Astrocyte of the cerebellum (primary cell): ENCODE measurements around the gene DNAJB7.
A peak's percentile ranks its signal among the peaks of the same experiment; 100 is the strongest.

ENCODE experiments used
- DNase-seq: peaks from one replicate; pipeline ENCODE4 v3.0.0-alpha.2; 2011; ENCODE audit warnings: low read depth
- H3K4me3 ChIP-seq: 2 replicates; pipeline ENCODE4 v1.5.1; 2011; ENCODE audit warnings: mild to moderate bottlenecking, low read depth, low read length, moderate library complexity
- CTCF ChIP-seq: IDR thresholded peaks from 2 replicates; pipeline ENCODE4 v1.5.1; 2012; ENCODE audit warnings: low read length, low read depth, moderate library complexity, mild to moderate bottlenecking; ENCODE audit errors: missing control alignments
- in situ Hi-C: cut with HindIII; loops from 2 replicates; pipeline ENCODE4 v1.10.0; 2017; ENCODE audit warnings: low sequenced_read_pairs

The DNAJB7 gene

GRCh38 chr22:40867109-40867508 is 5.2 kb upstream of the DNAJB7 start:
- in situ Hi-C loops: no loop called here
- no peak overlapping the region for H3K4me3 ChIP-seq
- DNase-seq: no peak
- no peak for TF ChIP-seq CTCF

- H3K4me3 ChIP-seq: no peak overlapping the region
- no peak for DNase-seq
- in situ Hi-C loops: no loop called here
- TF ChIP-seq CTCF: no peak
These were observed 624 bp upstream of the DNAJB7 start for GRCh38 chr22:40862537-40862936.

GRCh38 chr22:40857309-40857855 is 4.5 kb downstream of the DNAJB7 start:
- in situ Hi-C loops: no loop called here
- no peak for DNase-seq
- no peak for TF ChIP-seq CTCF
- peak overlapping the region; percentile 97 for H3K4me3 ChIP-seq

- in situ Hi-C loops: no loop called here
- H3K4me3 ChIP-seq: peak within 1 kb of the TSS; percentile 97
- DNase-seq: peak; percentile 92
- TF ChIP-seq CTCF: peak; percentile 25
These were observed 5.2 kb downstream of the DNAJB7 start, which contains the start of the genes ST13 and XPNPEP3 for GRCh38 chr22:40856513-40857308. TSS of gene ST13 (minus strand) at chr22:40856639. CDS start at chr22:40856540, 99 bp downstream. TSS of gene XPNPEP3 (plus strand) at chr22:40857148. CDS start at chr22:40857182, 34 bp downstream.

- peak overlapping the region; percentile 97 for H3K4me3 ChIP-seq
- in situ Hi-C loops: no loop called here
- no peak for DNase-seq
- no peak for TF ChIP-seq CTCF
These were observed 5.9 kb downstream of the DNAJB7 start for GRCh38 chr22:40855979-40856512.

GRCh38 chr22:40855071-40855978 is 6.6 kb downstream of the DNAJB7 start:
- in situ Hi-C loops: no loop called here
- no peak for TF ChIP-seq CTCF
- peak overlapping the region; percentile 97 for H3K4me3 ChIP-seq
- no peak for DNase-seq
